Body of pancreas (tissue), 4 donors: ENCODE measurements around the gene SPATA16. TPM values are rescaled to one million over a fixed set of nuclear protein-coding genes. Genes with fewer than 3 reads are reported as not detected.
"Not testable (repeated sequence)": the region's sequence is repeated elsewhere in the genome, so short reads cannot be mapped to it uniquely, and the experiment has no call there.

ENCODE experiments used
- ATAC-seq: fragments of 150-250 bp; one replicate; pipeline ENCODE4 v1.9.1; 2016
- DNase-seq, 4 donors: peaks; one replicate each; pipeline ENCODE4 v3.0.0-alpha.2; 2019
- H3K27ac ChIP-seq, 4 donors: fragments of 200-600 bp; sonication (generic); 1 replicate in 3 of 4; 2 replicates in 1 of 4; pipeline versions ENCODE4 v1.5.1 to v1.6.1; 2016 to 2019; ENCODE audit warnings: mild to moderate bottlenecking in 1 of 4, mixed read lengths in 1 of 4, moderate library complexity in 1 of 4
- H3K27me3 ChIP-seq, 2 donors: fragments of 200-600 bp; sonication (generic); one replicate each; pipeline ENCODE4 v1.6.0; 2016; ENCODE audit warnings: mild to moderate bottlenecking in 1 of 2
- H3K36me3 ChIP-seq, 2 donors: fragments of 200-600 bp; sonication (generic); replicated peaks in 1 of 2; 2 replicates each; pipeline ENCODE4 v1.5.1; 2016; ENCODE audit warnings: low read depth in 2 of 2; ENCODE audit not compliant: insufficient read depth in 1 of 2
- H3K4me1 ChIP-seq: fragments of 200-600 bp; sonication (generic); one replicate; pipeline ENCODE4 v1.6.0; 2016
- H3K4me3 ChIP-seq, 2 donors: fragments of 200-600 bp; sonication (generic); 1 replicate in 1 of 2; 2 replicates in 1 of 2; pipeline ENCODE4 v1.5.1; 2016 to 2019
- H3K9me3 ChIP-seq, 3 donors: fragments of 200-600 bp; sonication (generic); 1 replicate in 2 of 3; 2 replicates in 1 of 3; pipeline ENCODE4 v1.5.1; 2016
- CTCF ChIP-seq, 7 experiments: fragments of 450-650 bp in 4 of 7; fragments of 200-600 bp in 3 of 7; sonication (generic) in 3 of 7; IDR thresholded peaks; one replicate each; pipeline ENCODE4 v1.5.1; 2016 to 2019; ENCODE audit warnings: antibody characterized with exemption in 7 of 7
- POLR2A ChIP-seq, 3 donors: fragments of 450-650 bp; IDR thresholded peaks; one replicate each; pipeline ENCODE4 v1.6.1; 2016; ENCODE audit warnings: antibody characterized with exemption in 3 of 3, mild to moderate bottlenecking in 2 of 3
- WGBS, 2 donors: methylation state at CpG; one replicate each; pipeline ENCODE4 v1.1.5; 2017; 5-methylcytosine and 5-hydroxymethylcytosine counted together
- intact Hi-C: fragments of 100-400 bp; cut with DNase I; formaldehyde crosslinking; loops from one replicate; pipeline ENCODE4 v1.15.1; 2023
- total RNA-seq, 2 donors: library from RNA; depleted of rRNA; stranded (reverse); fragments of >200 nt; gene quantifications; one replicate each; pipeline ENCODE4 v1.1.0, GENCODE V29; 2016

Gene SPATA16
- not detected for total RNA-seq

- Histone ChIP-seq H3K27ac (no peak within 1 kb of the TSS), H3K4me3 (no peak within 1 kb of the TSS), H3K27me3 (no peaks in the 10 kb centered on the region), H3K36me3 (no peaks in the 10 kb centered on the region), H3K4me1 (no peaks in the 10 kb centered on the region), H3K9me3 (no peaks in the 10 kb centered on the region)
- TF ChIP-seq POLR2A (IDR thresholded peaks at IDR 0.05) (no peak), CTCF (IDR thresholded peaks at IDR 0.05) (no peak)
- ATAC-seq (no peak), DNase-seq (no peak)
- WGBS, 2 donors = 79 to 80% methylated on average over 18 of the region's 18 CpGs
- intact Hi-C loops = no loop called here
Measured at GRCh38 chr3:173140986-173141385, at the start of gene SPATA16. Gene SPATA16, minus strand, starts transcription at chr3:173141235. Its CDS starts 23,504 bp downstream, at chr3:173117731.

- ATAC-seq, H3K27ac ChIP-seq, DNase-seq, H3K27me3 ChIP-seq, H3K9me3 ChIP-seq, H3K36me3 ChIP-seq, intact Hi-C loops, H3K4me3 ChIP-seq, H3K4me1 ChIP-seq: not testable (repeated sequence)
- WGBS, 2 donors = 78 to 86% methylated on average over 3 to 4 of the region's 4 CpGs
Measured at GRCh38 chr3:173183022-173183421, 42.0 kb upstream of the SPATA16 start.

GRCh38 chr3:173173652-173174051 is 32.6 kb upstream of the SPATA16 start:
- no peak overlapping the region for H3K27ac ChIP-seq
- intact Hi-C loops = no loop called here
- no peaks in the 10 kb centered on the region for H3K36me3 ChIP-seq
- DNase-seq (no peak), ATAC-seq (no peak)
- no peaks in the 10 kb centered on the region for H3K9me3 ChIP-seq
- no peaks in the 10 kb centered on the region for H3K27me3 ChIP-seq
- no peak overlapping the region for H3K4me3 ChIP-seq
- TF ChIP-seq POLR2A (IDR thresholded peaks at IDR 0.05) = no peak
- no peak for TF ChIP-seq CTCF (IDR thresholded peaks at IDR 0.05)
- WGBS, 2 donors = 27 to 36% methylated on average over 2 of the region's 2 CpGs
- H3K4me1 ChIP-seq = no peaks in the 10 kb centered on the region

GRCh38 chr3:173159139-173159538 is 18.1 kb upstream of the SPATA16 start:
- DNase-seq, H3K27me3 ChIP-seq, H3K4me3 ChIP-seq, H3K4me1 ChIP-seq, intact Hi-C loops, H3K27ac ChIP-seq, H3K36me3 ChIP-seq, H3K9me3 ChIP-seq, ATAC-seq: not testable (repeated sequence)
- 68 to 80% methylated on average over 8 of the region's 8 CpGs for WGBS, 2 donors

GRCh38 chr3:173156533-173156932 is 15.5 kb upstream of the SPATA16 start:
- intact Hi-C loops, H3K36me3 ChIP-seq, H3K4me1 ChIP-seq, H3K4me3 ChIP-seq, H3K27ac ChIP-seq, DNase-seq, H3K9me3 ChIP-seq, H3K27me3 ChIP-seq, ATAC-seq: not testable (repeated sequence)
- WGBS, 2 donors = 79 to 81% methylated on average over 9 of the region's 9 CpGs

GRCh38 chr3:173153631-173154030 is 12.6 kb upstream of the SPATA16 start:
- H3K4me1 ChIP-seq = no peaks in the 10 kb centered on the region
- intact Hi-C loops = no loop called here
- no peak for ATAC-seq
- H3K9me3 ChIP-seq = no peaks in the 10 kb centered on the region
- H3K4me3 ChIP-seq = no peak overlapping the region
- 71 to 75% methylated on average over 2 of the region's 2 CpGs for WGBS, 2 donors
- H3K27ac ChIP-seq = no peak overlapping the region
- no peaks in the 10 kb centered on the region for H3K36me3 ChIP-seq
- DNase-seq = no peak
- no peak for TF ChIP-seq CTCF (IDR thresholded peaks at IDR 0.05)
- no peak for TF ChIP-seq POLR2A (IDR thresholded peaks at IDR 0.05)
- H3K27me3 ChIP-seq = no peaks in the 10 kb centered on the region
